ENCODE results near the gene WDTC1.

DNA sequence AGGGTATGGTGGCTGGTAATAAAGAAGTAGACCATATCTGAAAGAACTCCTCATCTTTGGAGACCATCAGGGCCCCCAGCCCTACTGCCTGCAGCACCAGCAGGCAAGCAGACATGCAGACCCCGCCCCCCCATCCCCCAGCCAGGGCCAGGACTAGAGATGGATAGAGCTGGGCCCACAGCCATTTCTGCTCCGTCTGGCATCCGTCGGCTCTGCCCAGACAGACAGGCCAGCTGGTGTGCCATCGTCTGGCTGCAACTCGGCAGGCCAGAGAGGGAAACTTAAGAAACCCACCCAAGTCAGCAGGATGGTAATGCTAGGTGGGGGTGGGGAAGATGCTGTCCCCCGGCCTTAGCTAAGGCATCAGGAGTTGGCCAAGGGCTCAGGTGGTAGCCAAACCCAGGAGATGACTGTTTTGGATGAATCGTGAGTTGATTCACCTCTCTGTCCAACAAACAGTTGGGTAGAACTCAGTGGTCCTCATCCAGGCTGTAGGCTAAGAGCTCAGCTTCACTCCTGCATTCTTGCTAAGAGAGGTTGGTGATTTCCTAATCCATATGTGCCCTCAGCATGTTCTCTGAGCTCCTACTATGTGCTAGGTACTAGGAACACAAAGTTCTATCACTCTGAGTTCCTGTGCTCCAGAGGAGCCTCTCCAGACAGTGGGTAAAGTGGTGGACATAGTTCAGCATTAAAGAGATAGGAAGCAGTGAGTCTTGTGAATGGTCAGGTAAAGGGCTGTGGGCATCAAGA is 64.4 kb downstream of the WDTC1 start:
- TF ChIP-seq POLR2A (IDR thresholded peaks at IDR 0.05; ENCODE audit: low read length) (no peak), GATA1 (IDR thresholded peaks at IDR 0.05; ENCODE audit: low read depth, low read length) (no peak)
